NCI-H226 (cell line): ENCODE data around the gene ABCA4.

Source experiments
- DNase-seq: peaks from one replicate; pipeline ENCODE4 v3.0.0-alpha.2; 2015

ABCA4 gene

DNA sequence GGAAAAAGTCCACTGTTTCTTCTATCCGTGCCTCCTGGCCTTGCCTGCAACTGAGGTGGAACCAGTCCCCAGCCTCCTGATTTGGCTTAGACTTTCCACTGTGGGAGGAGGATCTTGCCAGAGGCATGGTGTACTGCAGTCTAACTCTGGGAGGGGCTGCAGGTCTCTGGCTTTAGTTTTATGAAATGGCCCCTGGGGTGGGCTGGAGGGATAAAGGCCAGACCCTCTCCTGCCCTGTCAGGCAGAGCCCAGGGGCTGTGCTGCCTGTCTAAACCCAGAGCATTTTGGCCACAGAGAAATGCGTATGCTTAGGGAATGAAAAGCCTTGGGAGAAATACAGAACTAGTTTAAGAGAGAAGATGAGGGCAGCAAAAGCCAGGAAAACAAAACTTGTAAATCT lies 73.0 kb downstream of the ABCA4 start:
- no peak for DNase-seq

DNA sequence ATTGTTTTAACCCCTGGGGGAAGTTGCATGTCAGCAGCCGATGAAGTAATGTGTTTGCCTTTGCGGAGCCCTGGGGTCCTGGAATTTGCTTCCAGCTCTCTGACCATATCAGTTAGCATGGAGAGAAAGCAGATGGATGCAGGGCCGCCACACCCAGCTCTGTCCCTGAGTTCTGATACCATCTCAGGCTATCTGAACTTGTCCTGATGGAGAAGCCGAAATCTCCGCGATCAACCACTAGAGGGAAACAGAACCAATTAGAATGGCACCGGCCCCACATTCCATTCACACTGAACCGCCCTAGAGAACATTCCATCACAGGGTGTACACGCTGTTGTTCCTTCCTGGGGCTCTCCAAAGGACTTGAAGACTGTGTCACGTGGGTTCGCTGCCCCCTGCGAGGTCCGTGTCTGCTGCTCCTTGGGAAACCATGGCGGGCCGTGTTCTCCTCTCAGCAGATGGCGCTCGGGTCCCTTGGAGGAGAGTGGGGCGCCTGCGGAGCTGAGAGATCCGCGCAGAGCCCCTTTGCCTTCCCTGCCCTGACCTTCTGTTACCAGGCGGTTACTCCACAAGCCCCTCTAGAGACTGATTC lies 75.4 kb downstream of the ABCA4 start:
- DNase-seq: peak; percentile 90

DNA sequence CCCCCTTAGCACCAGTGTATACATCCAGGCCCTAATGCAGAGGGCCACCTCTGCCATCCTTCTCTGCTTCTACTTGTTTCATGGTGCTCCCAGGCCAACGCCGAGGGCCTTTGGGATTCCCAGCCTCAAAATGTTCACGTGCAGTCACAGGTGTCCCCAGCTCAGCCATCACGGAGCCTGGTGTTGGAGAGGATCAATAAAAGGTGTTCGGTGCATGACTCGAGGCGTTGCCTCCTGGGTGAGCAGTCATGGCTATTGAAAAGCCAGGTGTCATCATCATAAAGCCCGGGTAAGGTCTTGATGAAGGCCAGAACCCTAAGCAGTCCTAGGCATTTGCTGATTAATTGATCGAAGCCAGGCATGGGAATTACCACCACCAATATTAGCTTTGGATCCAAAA lies 76.1 kb downstream of the ABCA4 start:
- no peak for DNase-seq

DNA sequence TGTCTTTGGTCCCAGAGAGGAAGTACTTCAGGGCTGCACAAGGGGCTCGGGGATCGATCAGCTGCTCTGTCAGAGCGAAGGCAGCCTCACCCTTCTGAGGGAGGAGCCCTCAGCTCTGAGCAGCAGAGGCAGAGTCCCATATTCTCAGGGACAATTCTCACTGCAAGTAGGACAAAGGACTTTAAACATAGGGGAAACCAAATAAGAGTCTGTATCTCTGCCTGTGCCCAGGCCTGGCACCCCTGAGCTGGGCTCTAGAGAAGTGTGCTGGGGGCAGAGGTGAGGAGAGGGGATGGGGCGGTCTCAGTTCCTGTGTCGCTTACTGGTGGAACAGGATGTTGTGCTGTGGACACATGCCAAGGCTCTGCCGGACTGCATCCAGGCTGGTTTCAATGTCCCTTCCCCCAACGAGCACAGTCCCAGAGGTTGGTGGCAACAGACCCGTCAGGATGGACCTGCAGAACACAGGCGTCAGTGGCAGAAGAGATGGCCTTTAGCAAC lies 76.6 kb downstream of the ABCA4 start:
- no peak for DNase-seq

DNA sequence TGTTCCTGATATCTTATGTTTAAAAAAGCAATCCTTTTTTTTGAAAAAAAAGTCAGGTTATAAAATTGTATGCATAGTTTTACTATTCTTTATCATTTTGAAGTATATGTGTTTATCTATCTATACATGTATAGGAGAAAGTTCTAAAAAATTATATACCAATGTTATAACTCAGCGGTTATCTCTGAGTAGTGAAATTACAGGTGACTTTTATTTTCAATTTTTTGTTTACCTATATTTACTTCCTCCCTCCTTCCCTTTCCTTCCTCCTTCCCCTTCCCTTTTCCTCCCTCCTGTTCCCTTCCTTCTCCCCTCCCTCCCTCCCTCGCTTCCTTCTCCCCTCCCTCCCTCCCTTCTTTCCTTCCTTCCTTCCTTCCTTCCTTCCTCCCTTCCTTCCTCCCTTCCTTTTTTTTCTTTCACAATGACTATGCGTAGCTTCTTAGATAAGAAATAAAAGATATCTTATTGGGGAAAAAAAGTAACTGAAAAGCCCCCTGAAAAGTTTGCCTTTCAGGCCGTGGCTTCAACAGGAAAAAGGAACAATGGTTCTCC lies 77.1 kb downstream of the ABCA4 start:
- DNase-seq: no peak

DNA sequence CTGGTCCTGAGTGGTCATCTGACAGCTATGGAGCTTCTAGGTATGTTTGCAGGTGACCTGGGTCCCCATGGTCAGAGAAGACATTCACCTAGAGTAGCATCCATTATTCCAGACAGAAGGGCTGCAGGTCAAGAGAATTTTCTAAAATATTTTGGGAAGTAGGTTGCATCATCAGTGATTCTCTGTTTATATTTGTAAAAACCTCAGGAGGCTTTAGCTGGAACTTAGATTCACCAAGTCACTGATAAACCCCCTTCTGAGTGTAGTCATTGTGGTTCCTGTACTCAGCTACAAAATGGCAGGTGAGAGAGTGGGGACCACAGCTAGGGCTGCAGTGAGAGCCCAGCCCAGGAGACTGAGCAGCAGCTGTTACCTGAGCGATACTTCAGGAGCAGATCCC lies 78.6 kb downstream of the ABCA4 start:
- DNase-seq: no peak

DNA sequence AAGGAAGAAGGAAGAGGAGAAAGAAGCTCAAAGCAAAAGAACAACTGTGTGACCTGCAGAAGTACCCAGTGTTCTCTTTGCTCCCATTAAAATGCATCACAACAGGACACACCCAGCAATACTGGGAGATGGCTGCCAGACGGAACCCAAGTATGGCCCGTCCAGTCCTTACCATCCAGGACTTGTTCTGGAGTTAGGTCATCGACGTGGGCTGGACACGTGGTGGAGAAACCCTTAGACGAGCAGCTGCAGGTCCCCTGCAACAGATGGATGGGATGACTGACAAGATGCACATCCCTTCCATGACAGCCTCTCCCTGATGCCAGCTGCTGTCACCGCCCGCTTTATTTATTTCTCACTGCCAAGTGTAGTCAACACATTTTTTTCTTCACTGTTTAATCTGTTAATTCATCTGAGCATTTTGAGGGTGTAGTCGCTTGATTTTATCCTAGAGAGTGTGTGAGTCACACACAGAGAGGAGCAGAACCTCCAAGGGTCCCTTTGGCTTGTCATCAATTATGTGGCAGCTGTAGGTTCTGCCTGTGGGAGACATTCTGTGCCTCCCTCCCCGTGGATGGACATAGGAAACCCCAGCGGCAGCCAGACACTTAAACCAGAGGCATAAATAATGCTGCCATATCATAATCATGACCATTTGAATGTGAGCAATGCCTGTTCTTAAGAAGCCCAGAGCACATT lies 80.9 kb downstream of the ABCA4 start:
- no peak for DNase-seq

DNA sequence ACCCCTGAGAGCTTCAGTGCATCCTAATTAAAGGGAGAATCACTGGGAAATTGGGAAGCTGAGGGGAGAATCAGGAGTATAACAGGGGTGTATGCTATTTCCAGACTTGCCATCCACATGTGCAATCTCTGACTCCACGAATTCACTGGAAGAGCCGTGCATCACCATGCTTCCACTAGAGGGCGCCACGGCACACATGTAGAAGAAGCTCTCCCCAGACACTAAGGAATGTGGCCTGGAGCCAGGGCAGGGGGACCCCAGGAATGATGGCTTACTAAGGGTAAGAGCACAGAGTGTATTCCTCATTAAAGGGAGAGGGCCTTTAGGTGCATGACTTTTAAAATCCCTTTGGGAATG lies 81.5 kb downstream of the ABCA4 start:
- peak; percentile 6 for DNase-seq

DNA sequence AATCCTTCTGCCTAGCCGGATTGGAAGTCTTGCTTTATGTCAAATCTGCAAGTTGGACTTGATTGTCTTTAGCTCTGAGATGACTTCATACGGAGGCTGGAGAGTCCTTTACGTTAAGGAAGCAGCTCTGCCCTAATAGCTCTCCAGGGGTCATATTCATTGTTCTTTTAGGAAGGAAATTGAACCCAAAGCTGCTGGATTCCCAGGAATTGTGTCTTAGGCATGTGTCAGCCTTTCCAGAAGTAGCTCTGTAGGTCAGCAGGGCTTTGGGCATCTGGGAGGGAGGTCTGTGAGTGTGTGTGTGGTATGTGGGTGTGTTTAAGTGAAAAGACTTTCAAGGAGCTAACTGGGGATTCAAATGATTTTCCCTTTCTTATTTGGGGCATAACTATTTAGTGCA lies 82.4 kb downstream of the ABCA4 start:
- no peak for DNase-seq

DNA sequence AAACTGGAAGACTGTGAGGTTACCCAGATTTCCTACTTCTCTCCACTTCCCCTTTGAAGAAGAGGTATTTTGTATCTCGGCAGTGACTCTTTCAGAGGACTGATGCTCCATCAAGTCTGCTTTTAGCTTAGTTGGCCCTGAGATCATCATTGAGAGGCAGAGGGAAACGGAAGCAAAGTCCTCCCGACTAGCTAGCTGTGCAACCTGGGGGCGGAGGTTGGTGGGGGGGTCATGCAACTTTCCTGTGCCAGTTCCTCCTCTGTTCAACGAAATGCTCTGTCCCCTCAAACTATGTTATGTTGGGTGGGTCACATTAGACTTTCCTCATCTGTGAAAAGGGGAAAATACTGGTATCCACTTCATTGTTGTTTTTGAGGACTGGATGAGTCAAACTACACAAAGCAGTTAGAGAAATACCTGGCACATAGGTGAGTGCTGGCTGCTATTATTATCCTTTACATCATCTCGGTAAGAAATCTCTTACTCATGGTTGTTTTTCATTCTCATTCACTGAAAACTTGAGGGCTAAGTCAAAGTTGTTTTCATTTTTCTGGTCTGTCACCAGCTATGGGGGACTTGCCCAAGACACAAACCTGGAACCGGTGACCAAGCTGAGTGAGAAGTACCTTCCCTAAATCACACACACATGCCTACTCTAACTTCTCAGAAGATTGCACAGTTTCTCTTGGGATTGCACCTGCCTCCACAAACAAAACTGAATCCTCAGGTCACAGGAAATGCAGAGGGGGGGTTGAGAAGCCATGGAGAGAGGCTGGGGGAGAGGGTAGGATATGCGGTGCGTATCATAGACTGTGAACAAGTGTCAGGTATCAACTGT lies 83.3 kb downstream of the ABCA4 start:
- DNase-seq: no peak

DNA sequence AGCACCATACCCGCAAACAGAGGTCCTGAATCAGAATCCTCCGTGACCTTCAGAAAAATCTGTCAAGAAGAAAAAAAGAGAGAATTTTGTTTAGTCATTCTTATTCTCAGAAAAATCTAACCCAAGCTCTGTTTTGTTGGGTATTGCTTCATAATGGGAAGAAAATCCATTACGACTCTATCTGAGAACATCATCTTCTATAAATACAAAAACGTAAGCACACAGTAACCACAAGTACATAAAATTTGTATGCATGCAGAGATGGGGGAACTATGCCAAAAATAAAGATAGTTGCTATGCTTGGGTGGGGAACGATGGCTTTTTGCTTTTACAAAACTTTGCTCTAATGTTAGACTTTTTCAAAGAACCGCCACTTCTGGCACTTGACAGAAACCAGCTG lies 84.2 kb downstream of the ABCA4 start:
- DNase-seq: no peak

DNA sequence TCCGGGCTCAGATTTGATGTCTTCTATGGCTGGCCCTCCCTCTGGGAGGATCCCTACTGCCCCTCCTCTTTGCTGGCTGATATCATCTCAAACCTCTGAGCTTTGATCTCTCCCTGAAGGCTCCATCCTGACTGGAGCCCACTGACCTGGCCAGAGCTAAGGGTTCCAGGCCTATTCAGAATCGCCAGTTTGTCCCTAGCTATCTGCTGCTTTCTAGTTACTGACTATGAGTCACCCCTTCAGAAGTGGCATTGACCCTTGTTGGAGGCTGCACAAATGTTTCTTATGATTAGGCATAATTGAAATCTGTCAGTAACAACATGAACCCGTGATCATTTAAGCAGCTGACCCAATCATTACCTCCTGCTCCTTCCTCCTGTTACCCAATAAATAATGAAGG lies 87.1 kb downstream of the ABCA4 start:
- DNase-seq: no peak

DNA sequence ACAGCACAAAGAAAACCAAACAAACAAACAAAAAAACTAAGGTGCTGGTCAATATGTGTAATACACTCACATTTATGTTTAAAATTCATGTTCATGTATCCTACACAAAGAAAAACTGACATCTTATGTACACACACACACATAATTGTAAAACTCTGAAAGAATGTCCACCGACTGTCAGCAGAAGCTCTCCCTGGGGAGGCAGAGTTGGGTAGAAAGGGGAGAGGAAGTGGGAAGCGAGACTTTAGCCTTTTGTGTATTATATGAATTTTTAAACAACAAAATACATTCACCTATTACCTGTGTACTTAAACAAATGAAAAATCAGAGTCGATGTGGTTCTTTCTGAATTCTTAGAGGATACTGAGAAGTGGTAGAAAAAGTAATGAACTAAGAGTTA lies 88.3 kb downstream of the ABCA4 start:
- DNase-seq: no peak

DNA sequence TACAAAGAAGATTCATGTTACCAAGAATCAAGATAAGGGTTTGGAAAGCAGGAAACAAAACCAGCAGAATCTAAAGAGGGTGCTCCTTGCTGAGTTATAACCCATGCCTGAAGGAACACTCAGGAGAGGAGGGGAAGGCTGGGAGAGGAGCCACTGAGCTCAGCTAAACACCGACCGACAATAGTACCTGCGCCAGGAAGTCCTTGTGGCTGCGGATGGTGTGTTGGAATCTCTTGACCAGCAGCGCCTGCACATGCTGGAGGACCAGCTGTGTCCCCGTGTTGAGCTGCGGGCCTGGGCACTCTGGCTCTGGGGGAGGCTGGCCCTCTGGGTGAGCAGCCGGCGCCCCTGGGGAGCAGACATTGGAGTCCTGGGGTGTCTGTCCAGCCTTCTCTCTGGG lies 89.4 kb downstream of the ABCA4 start:
- no peak for DNase-seq

DNA sequence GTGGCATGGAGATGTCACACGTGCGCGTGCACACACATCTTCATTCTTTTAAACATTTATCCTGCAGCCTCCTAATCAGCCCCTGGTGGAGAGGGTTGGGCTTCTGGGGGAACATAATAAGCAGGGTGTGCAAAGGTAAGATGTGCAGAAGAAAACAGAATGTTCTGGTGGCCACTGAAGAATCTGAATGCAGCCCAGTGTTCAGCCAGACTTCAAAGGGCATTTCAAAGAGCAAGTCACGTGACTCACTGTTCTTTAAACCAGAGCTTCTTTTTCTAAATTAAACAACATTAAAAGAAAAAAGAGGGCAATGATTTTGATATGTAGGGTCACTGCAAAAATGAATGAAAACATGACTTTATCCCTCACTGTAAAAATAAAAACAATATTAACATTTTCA lies 89.8 kb downstream of the ABCA4 start:
- no peak for DNase-seq

DNA sequence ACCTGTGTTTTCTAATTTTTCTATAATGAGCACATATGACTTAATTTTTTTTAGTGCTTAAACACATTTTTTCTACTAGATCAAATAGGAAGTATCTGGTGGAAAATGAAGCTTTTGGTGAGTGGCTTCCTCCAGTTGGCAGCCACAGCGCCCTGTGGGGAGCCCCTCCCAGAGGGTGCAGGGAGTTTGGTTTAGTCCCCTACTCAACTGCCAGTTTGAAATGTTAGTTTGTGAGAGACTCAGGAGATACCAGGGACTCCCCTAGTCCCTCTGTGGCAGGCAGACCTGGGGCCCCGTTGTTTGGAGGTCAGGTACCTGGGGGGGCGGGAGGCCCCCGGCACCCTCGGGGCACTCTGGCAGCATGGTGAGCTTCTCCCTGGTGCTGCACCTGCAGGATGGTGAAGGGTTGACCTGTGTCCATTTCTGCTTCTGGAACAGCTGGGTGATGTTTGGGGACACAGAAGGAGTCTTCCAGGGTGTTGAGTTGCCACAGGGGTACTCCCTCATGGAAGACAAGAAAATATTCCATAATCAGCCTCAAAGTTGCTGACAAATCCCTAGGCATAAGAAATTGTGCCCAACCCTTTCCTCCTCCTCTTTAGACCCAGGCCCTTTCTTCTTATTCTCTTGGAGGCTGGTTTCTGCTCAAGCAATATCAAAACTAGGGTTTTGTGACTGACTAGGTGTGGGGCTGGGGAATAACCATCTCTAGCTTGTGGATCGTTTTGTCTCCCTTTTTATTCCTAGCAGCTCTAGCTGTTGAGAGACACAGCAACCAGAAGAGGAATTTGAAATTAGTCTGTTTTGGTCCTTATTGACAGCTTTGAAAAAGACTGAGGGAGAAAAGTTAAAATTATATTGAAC lies 91.6 kb downstream of the ABCA4 start:
- DNase-seq: no peak

DNA sequence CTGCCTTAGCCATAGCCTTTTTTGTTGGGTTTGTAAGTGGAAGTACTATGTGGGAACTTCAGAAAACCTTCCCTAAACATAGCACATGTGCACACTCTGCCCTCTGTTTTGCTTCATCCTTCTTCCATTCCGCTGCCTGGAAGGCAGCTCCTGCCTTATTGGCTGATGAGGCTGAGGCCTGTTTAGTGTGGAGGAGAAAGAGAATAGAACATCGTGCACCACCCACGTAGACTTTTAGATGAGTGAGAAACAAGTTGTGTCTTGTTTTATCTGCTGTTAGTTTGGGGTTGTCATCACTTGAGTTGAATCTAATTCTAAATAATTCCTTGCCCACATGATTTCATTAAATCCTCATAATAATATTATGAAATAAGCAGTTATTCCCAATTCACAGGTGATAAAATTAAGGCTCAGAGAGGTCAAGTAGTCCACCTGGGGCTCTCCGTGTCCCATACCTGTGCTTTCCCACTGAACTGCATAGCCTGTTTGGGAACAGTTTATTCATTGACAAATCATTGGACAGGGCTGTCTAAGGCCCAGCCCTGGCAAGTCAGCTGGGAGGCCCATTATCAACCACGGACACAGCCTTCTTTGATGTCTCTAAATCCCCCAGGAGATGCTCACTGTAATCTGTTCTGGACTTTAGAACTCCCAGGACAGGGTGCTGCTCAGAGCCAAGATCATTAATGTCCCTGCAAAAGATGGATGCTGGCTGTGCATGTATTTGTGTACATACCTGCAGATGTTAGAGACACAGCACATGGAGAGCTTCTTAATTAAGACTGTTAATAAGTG lies 93.0 kb downstream of the ABCA4 start:
- no peak for DNase-seq

DNA sequence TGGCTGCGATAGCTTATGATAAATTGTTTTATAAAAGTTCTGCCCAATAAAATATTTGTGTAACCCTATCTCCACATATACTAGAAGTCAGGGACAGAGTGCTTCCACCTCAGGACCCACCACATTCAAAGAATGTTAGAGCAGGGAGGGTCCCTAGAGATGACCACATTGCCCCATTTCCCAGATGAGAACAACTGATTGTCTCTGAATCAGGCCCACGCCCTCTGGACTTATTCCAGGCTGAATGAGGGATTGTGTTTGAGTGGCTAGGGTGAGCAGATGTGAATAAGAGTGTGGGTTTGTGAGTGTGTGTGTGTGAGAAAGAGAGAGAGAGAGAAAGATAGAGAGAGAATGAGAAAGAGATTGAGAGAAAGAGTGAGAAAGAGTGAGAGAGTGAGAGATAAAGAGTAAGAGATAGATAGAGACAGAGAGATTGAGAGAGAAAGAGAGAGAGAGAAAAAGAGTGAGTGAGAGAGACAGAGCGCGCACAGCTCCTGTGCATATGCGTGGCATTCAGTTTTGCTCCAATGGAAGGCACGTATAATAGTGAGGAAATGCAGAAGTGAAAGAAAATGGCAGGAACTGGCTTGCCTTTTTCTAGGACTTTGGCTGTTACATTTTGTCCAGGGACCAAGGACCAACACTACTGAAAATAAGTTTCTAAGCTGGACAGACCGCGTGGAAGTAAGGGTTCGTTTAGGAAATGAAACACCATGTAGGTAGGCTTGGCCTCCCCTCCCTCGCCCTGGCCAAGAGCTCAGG lies 94.1 kb downstream of the ABCA4 start:
- DNase-seq: no peak

DNA sequence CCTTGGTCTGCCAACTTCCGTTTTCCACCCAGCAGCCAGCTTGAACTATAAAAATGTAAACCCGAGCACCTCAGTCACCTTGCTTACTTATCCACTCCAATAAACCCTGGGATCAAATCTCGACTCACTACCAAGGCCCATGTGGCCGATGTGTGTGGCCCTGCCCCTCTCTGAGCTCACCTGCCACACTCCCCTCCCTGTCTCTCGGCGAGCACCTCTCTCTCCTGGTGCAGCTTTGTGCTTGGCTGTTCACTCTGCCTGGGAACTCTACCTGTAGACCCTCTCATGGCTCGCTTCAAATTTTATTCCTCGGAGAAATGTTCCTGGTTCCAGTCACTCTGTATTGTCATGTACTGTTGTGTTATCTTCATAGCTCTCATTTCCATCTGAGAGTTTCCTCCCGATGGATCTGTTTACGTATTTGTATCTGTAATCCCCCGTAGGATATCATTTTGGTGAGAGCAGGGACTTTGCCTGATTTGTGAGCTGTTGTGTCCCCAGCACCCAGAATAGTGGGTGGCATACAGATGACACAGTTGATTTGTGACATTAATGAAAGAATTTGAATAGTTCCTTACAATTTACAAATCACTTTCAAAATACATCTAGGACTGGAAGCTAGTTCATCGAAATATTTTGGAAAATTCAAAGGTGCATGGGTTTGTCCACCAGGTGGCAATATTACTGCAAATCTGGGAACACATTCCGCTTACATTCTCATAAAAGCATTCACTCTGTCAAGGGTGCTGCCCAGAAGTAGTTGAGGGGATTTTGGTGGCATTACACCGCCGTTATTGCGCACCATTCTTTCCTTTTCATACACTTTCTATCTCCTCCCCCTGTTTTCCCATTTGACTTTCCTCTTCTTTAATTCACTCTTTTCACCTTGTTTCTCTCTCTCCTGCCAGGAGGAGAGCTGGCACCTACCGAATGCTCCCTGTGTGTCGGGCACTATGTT lies 95.3 kb downstream of the ABCA4 start:
- peak; percentile 30 for DNase-seq
